K562 (cell line): Measurements from ENCODE around the gene SHC1.

Experiments used
- CBFB ChIP-seq: sonication (generic); formaldehyde crosslinking; IDR thresholded peaks from 2 replicates; pipeline ENCODE4 v1.4.0; 2020; ENCODE audit warnings: mild to moderate bottlenecking, missing genetic modification reagents
- EHMT2 ChIP-seq: fragments of 450-650 bp; IDR thresholded peaks from 2 replicates; pipeline ENCODE4 v1.6.1; 2018; ENCODE audit warnings: antibody characterized with exemption
- EP400 ChIP-seq: fragments of 450-650 bp; IDR thresholded peaks from 2 replicates; pipeline ENCODE4 v1.6.1; 2017; ENCODE audit warnings: antibody characterized with exemption, mild to moderate bottlenecking, moderate library complexity
- FOS ChIP-seq: IDR thresholded peaks from 3 replicates; pipeline ENCODE4 v1.6.1; 2011; ENCODE audit not compliant: insufficient read length; ENCODE audit errors: extremely low read depth
- TBP ChIP-seq: optimal IDR thresholded peaks from 2 replicates; pipeline ENCODE3; 2011; ENCODE audit warnings: low read depth, low read length, improper control_type of control experiment
- ZNF668 ChIP-seq: fragments of 250-450 bp; sonication (Bioruptor Pico); IDR thresholded peaks from 2 replicates; pipeline ENCODE4 v1.8.0; 2022; ENCODE audit warnings: mild to moderate bottlenecking, inconsistent platforms
- TF ChIP-seq, protein P1 (sequence below), 2 experiments: fragments of 450-650 bp in 1 of 2; IDR thresholded peaks; 2 replicates each; pipeline ENCODE4 v1.6.1; 2011 to 2017; ENCODE audit warnings: low read depth in 2 of 2, antibody characterized with exemption in 1 of 2, borderline replicate concordance in 1 of 2, low read length in 1 of 2, mild to moderate bottlenecking in 1 of 2, mixed read lengths in 1 of 2; ENCODE audit not compliant: control insufficient read depth in 1 of 2

DNA sequence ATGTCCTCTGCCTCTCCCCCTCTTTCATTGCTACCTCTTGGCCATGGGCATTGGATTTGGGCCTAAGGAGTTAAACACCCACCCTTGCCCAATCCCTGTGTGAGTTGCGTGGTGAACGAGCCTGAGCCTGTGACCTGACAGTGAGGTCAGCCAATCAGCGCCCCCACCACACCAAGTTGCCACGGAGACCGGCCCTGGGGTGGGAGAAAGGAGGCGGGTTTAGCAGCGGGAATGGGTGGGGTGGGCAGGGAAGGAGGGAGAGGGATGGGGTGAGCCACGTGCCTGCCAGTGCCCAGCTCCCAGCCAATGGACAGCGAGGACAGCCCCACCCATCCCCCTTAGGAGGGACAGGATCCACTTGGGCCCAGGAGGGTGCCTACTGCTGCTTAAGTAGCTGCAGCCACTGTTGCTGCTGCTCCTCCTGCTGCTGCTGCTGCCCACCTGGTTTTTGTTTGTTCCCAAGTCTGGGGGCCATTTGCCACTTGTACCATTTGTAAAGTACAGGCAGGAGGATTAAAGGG, 41.5 kb upstream of the SHC1 start:
- TF ChIP-seq TBP = no peak
- TF ChIP-seq FOS = no peak
- TF ChIP-seq CBFB (CRISPR knock-in tag) = no peak
- TF ChIP-seq, protein P1, sequence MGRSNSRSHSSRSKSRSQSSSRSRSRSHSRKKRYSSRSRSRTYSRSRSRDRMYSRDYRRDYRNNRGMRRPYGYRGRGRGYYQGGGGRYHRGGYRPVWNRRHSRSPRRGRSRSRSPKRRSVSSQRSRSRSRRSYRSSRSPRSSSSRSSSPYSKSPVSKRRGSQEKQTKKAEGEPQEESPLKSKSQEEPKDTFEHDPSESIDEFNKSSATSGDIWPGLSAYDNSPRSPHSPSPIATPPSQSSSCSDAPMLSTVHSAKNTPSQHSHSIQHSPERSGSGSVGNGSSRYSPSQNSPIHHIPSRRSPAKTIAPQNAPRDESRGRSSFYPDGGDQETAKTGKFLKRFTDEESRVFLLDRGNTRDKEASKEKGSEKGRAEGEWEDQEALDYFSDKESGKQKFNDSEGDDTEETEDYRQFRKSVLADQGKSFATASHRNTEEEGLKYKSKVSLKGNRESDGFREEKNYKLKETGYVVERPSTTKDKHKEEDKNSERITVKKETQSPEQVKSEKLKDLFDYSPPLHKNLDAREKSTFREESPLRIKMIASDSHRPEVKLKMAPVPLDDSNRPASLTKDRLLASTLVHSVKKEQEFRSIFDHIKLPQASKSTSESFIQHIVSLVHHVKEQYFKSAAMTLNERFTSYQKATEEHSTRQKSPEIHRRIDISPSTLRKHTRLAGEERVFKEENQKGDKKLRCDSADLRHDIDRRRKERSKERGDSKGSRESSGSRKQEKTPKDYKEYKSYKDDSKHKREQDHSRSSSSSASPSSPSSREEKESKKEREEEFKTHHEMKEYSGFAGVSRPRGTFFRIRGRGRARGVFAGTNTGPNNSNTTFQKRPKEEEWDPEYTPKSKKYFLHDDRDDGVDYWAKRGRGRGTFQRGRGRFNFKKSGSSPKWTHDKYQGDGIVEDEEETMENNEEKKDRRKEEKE (IDR thresholded peaks at IDR 0.05; ENCODE audit: borderline replicate concordance in 1 of 2, control insufficient read depth in 1 of 2, low read depth in 2 of 2, low read length in 1 of 2) = no peak
- TF ChIP-seq EHMT2 = no peak
- TF ChIP-seq EP400 = no peak
- TF ChIP-seq ZNF668 (CRISPR knock-in tag) = no peak
